GM12875 (cell line): ENCODE results near the gene WWOX.

Source experiments
- H3K4me3 ChIP-seq: one replicate; pipeline ENCODE4 v1.5.1; 2011; ENCODE audit warnings: low read depth, low read length, control low read depth
- TF ChIP-seq, protein P1 (sequence below): IDR thresholded peaks from 2 replicates; pipeline ENCODE4 v1.5.1; 2011; ENCODE audit warnings: low read depth, mild to moderate bottlenecking, control low read depth, inconsistent platforms, low read length, moderate library complexity, borderline replicate concordance; ENCODE audit not compliant: insufficient read depth

Gene WWOX

DNA sequence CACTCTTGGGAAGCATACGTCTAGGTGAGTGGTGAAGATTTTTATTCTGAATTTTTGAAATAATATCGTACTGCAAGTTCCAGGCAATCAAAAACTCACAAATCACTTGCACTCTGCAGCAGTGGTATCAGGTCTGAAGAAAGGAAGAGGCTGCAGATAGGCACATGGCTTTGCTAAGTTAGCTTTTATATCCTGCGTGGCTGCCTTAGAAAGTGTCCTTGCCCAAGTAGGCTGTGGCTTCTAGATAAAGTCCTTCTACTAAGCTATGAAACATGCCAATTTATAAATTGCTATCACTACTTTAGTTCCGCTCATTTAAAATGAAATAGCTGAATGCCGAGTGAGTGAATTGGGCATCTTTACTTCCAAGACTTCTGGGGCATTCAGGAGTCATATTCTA lies 17.9 kb downstream of the WWOX start:
- H3K4me3 ChIP-seq: no peak overlapping the region
- TF ChIP-seq, protein P1, sequence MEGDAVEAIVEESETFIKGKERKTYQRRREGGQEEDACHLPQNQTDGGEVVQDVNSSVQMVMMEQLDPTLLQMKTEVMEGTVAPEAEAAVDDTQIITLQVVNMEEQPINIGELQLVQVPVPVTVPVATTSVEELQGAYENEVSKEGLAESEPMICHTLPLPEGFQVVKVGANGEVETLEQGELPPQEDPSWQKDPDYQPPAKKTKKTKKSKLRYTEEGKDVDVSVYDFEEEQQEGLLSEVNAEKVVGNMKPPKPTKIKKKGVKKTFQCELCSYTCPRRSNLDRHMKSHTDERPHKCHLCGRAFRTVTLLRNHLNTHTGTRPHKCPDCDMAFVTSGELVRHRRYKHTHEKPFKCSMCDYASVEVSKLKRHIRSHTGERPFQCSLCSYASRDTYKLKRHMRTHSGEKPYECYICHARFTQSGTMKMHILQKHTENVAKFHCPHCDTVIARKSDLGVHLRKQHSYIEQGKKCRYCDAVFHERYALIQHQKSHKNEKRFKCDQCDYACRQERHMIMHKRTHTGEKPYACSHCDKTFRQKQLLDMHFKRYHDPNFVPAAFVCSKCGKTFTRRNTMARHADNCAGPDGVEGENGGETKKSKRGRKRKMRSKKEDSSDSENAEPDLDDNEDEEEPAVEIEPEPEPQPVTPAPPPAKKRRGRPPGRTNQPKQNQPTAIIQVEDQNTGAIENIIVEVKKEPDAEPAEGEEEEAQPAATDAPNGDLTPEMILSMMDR: no peak

DNA sequence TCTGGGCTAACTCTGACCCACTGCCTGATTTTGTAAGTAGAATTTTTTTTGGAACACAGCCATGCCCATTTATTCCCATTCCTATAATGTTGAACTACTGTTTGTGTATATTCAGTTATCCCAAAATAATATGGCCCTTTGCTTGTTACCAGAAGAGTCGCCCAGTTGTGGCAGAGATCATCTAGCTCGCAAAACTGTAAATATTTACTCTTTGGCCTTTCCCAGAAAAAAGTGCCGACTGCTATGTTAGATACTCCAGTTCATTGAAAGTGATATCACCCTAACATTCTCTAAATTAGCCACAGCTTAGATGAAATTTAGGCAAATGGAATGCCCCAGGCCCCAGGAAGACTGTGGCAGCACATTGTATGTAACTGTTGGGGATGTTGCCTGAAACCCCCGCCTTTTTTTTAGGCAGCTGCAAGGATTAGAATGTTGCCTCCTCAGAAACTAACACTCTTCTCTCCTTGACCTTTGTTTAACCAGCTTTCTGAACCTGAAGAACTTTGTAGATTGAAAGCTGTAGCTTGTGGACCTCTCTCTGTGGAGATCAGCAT lies 19.1 kb downstream of the WWOX start:
- TF ChIP-seq, protein P1: no peak
- H3K4me3 ChIP-seq: no peak overlapping the region

GRCh38 chr16:78122774-78123315 lies 23.4 kb downstream of the WWOX start:
- H3K4me3 ChIP-seq: no peak overlapping the region
- TF ChIP-seq, protein P1: no peak

GRCh38 chr16:78125112-78125844 lies 25.8 kb downstream of the WWOX start:
- TF ChIP-seq, protein P1: no peak
- H3K4me3 ChIP-seq: no peak overlapping the region

GRCh38 chr16:78126662-78127061 lies 27.2 kb downstream of the WWOX start:
- H3K4me3 ChIP-seq: no peak overlapping the region
- TF ChIP-seq, protein P1: no peak

DNA sequence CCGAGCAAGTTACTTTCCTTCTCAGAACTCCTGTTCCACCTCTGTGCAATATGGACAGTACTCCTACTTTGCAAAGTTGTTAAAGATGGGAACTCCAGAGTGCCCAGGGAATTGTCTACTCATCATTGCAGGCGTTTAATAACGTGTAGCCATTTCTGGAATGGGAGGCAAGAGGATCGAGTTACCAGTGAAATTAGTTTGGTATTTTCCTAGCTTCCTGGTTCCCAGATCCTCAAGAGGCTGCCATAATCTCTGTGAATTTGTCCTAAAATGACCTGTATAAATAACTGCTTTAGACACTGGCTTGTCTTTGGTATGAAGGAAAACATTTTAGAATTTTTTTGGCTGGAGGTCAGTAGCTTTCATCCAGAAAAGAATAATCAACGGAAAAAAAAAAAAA lies 27.7 kb downstream of the WWOX start:
- H3K4me3 ChIP-seq: no peak overlapping the region
- TF ChIP-seq, protein P1: no peak

- TF ChIP-seq, protein P1: no peak
- H3K4me3 ChIP-seq: no peak overlapping the region
Measured at GRCh38 chr16:78128913-78129312, 29.5 kb downstream of the WWOX start.
